DMS114 treated with DMSO at 0.1 percent for 48 hours (cell line): ENCODE results near the gene ZDHHC14.
"Not testable (repeated sequence)": the region's sequence is repeated elsewhere in the genome, so short reads cannot be mapped to it uniquely, and the experiment has no call there.

Experiments
- DNase-seq: peaks from one replicate; lab custom pipeline; 2025; ENCODE audit not compliant: unreplicated experiment; lab: John Stamatoyannopoulos, UW

The ZDHHC14 gene

DNA sequence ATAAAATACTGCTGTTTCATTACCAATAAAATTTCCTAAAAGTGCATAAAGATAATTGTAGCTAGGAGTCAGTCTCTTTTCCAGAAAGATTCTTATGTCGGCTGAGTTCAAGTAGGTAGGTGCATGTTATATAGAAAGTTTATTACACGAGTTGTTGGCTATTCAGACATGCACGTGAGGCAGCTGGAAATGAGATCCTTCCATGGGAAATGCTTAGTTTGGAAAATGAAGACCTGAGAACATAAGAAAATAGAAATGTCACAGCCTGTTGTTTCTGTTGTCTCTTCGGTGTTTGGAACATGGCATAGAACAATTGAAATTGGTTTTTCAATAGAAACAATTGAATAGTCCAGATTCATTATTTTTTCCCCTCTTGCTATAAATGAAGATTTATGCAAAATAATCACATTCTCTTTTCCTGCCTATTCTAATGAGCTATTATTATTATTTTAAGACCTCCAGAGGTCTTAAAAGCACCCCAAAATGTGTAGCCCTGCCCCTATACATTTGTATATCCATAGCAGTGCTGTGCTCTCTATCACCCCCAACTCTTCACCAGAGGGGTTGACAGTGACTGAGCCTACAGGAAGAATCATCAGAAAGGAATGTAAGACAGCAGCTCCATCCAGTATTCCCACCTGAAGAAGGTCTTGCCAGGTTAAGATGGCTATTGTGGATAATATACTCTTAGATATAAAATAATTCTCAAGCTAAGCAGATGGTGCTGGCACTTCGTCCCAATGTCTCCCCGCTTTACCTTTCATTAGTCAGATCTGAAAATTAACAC lies 82.2 kb downstream of the ZDHHC14 start:
- DNase-seq, result no peak

- DNase-seq, result not testable (repeated sequence)
These were observed 82.7 kb downstream of the ZDHHC14 start for GRCh38 chr6:157463743-157464135.

DNA sequence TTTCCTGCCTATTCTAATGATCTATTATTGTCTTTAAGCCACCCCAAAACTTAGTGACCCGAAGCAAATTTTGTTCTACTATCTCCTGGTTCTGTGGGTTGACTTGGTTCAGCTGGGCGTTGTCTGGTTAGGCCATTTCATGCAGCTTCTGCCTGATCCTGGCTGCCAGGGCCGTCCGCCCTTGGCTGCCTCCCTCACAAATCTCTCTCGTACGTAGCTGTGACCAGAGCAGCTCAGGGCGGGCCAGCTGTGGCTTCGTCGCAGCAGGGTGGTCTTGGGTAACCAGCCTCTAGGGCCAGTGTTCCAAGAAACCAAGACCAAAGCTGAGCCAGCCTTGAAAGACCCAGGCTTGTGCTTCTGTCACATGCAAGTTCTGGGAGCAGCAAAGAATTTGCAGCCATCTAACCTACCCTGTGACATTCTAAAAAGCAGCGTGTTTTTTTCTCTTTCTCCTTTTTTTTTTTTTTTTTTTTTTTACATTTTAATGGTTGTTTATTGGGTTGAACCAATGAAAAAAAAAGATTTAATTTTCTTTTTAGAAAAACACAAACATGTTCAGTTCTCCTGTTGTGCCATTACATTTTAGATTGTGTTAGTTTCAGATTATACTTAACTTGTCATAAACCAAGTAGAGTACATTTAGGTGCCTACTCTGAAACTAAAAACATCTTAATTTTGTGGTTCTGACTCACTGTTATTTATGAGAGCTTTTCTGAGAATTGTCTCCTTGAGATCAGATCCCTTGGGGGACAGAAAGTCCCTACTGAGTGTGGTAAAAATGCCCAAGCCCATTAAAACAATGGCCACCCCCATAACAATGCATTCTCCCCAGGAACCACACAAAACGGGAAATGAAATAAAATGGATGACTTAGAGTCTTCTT lies 83.9 kb downstream of the ZDHHC14 start:
- no peak for DNase-seq

- DNase-seq, result no peak
These were observed 85.3 kb downstream of the ZDHHC14 start for GRCh38 chr6:157466342-157466648.

GRCh38 chr6:157467339-157467738 lies 86.3 kb downstream of the ZDHHC14 start:
- not testable (repeated sequence) for DNase-seq

DNA sequence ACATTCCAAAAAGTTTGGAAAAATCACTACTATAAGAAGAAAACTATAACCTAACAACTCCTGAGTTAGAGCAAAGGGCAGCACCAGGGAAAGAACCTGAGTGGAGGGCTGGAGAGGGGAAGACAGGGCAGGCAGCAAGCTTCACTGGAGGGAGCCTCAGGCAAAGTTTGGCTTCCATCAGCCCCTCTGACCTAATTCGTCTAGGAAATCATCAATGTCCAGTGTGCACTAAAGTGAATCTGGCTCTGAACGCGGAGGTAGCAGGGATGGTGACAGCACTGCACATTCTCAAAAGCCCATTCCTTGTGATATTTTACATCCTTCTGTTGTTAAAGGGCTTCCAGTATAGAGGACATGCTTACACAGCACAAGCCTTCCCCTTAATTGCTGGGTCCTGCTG lies 87.1 kb downstream of the ZDHHC14 start:
- DNase-seq, result no peak

DNA sequence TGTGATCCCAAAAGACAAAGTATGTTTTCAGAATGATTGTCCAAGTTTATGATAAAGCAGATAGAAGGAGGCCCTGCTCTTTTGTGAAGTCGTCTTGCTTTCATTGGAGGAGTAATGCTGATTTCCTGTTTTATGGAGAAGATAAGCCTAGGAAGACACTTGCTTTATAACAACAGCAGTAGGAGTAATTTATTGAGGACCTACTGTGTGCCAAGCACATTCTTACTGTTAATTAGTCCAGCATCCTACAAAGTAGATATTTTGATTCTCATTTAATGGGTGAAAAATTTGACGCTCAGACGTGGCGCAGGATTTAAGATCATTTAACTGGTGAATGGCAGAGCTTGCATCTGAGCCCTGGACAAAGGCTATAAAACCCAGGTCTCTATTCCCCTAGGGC lies 87.6 kb downstream of the ZDHHC14 start:
- DNase-seq, result no peak

DNA sequence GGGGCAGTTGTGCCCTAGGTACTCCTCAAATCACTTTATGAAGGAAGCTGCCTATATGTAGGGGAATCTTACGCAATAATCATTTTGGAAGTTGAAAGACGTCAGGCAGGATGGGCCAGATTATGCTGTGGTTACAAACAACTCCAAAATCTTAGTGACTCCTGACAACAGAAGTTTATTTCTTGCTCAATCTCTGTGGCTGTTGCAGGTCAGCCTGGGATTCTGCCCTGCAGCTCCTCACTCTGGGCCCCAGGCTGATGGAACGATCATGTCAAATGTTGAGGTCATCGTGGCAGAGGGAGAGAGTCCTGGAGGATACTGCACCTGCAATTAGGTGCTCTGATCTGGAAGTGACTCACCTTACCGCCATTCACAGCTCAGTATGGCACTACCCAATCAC lies 88.4 kb downstream of the ZDHHC14 start:
- no peak for DNase-seq

DNA sequence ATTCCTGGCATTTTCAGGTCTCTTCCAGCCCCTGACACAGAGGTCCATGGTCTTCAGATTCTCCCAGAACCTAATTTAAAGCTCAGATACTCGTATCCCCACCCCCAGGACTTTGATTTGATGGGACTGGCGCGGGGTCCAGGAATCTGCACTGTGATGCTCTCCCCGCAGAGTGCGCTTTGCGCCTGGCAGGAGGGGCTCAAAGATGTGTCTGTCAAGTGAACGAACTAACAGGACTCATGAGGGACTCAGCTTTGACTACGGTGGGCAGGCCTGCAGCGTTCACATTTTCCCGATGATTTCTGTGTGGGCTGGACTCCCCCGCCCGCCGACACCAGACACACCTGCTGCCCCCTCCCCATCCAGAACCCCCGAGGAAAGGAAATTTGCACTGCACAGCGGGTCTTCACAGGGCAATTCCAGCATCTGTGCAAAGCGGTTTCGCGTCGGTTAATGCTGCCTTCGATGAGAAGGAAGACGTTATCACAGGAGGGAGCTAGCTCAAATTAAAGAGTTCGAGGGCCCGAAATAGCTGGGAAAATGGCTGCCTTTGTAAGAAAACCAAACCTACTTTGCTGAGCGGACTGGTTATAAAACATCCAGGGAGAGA lies 90.2 kb downstream of the ZDHHC14 start:
- DNase-seq, result no peak

- DNase-seq, result no peak
These were observed 91.1 kb downstream of the ZDHHC14 start for GRCh38 chr6:157471895-157472686.

- DNase-seq, result no peak
These were observed 95.8 kb downstream of the ZDHHC14 start for GRCh38 chr6:157476797-157477196.

DNA sequence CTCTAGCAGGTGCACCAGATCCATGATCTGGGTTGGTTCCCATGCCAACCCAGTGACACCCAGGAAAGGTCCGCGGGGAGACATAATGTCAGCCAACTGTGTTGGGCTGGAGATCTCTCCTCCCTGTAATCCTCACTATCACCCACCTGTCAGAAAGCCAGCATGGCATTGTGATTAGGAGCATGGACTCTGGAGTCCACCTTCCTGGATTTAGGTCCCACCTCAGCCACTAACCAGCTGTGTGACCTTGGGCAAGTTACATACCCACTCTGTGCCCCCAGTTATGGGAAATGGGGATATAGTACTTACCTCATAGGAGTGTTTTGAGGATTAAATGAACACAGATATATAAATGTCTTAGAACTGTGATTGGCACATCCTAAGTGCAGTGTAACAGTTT lies 97.9 kb downstream of the ZDHHC14 start:
- no peak for DNase-seq

- no peak for DNase-seq
These were observed 98.7 kb downstream of the ZDHHC14 start for GRCh38 chr6:157479464-157480303.

DNA sequence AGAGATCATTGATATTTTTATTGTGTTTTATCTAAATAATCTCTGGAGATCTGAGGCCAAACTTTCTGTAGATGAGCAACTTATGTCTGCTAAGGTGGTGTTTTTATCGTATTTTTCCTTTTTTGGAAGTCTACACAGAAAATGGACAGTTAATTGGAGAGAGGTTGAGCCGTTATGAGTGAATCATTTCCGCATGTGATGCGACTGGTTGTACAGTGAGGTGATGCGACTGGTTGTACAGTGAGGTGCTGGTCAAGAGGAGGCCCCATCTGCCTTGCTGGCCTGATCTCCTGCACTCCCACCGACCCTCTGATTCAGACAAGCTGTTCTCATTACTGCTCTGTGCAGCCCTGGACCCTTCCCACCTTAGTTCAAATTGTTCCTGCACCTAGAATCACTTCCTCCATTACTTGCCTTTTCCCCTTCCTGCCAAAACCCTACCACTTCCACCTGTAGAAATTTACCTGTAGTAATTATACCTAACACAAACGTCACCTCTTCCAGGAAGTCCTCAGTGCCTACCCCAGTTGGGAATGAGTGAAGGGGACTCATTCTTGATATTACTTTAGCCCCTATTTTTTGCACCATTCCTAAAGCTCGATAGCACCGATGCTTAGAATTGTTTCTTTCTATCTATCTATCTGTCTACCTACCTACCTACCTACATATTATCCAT lies 100.3 kb downstream of the ZDHHC14 start:
- DNase-seq, result no peak

GRCh38 chr6:157481865-157482249 lies 100.9 kb downstream of the ZDHHC14 start:
- DNase-seq, result no peak

GRCh38 chr6:157483770-157484169 lies 102.8 kb downstream of the ZDHHC14 start:
- no peak for DNase-seq

DNA sequence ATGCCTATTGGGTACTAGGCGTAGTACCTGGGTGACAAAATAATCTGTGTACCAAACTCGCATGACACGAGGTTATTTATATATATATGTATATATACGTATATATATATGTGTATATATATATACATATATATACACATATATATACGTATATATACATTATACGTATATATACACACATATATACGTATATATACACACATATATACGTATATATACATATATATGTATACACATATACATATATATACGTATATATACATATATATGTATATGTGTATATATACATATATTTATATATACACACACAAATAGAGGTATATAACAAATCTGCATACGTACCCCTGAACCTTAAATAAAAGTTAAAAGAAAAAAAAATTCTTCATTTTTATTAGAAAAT lies 103.2 kb downstream of the ZDHHC14 start:
- DNase-seq, result no peak

DNA sequence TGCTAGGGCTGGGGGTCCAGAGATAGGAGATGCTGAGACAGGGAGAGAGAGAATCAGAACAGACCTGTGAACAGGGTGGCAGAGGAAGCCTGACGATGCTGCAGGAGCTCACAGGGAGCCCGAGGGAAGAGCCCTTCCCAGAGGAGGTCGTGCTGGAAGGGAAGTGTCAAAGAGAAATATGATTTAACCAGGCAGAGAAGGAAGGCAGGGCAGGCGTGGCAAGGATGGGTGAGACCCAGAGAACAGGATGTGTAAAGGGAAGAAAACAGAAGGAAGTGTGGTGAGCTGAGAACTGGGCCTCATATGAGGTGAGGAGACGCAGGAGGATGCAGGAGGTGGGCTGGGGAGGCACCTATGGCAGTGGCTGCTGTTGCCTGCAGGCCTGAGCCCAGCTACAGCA lies 105.6 kb downstream of the ZDHHC14 start:
- DNase-seq, result no peak

DNA sequence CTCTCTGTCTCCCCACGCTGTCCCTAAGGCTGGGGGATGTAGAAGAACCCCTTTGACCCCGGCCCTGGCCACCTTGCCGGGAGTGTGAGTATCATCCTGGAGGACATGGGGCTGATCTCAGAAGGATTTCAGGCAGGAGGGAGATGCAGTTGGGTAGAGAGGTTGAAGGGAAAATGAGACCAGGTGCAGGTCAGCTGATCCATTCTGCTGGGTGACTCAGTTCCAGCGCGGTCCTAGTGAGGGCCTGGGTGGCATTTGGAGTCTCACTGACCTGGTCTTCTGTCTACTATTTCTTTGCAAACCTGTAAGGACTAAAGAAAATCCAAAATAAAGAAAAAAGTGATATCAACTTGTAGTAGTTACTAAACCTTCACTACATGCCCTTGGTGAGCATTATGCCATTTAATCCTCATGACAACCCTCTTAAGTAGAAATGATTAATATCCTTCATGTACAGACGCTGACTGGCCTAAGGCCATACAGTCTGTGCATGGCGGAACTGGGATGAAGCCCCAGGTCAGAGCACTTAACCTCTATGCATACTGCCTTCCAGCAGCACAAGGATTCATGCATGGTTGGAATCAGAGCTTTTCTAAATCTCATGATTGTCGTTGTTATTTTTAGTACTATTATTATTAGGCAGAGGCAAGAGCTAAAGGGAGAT lies 106.3 kb downstream of the ZDHHC14 start:
- no peak for DNase-seq
